NCI-H774 (cell line): ENCODE results near the gene UNC13D.

Experiments
- DNase-seq: peaks from one replicate; lab custom pipeline; 2025; lab: John Stamatoyannopoulos, UW

The UNC13D gene

DNA sequence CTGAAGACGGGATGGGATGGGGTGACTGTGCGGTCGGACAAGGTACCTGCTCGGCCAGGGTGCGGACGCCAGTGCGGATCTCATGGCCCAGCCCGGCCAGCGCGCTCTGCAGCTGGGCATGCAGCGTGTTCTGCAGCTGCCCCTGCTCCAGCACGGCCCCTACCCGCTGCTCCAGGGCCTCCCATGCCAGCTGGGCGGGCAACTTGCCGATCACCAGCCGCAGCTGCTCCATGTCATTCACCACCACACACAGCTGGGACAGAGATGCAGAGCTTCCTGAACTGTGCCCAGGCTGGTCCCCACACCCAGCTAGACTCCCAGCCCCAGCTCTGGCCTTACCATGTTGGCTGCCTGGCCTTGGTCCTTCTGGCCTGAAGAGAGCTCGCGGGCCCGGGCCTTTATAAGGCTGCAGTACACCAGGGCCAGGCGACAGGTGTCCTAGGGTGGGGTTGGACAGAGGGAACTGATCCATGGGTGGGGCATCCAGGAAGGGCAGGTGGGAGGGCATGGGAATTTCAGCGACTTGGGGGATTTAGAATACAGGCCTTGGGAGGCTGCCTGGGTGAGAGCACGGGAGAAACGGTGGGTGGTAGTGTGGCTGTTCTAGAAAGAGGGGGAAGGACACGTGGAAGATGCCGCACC, 9.8 kb downstream of the UNC13D start:
- DNase-seq: no peak

DNA sequence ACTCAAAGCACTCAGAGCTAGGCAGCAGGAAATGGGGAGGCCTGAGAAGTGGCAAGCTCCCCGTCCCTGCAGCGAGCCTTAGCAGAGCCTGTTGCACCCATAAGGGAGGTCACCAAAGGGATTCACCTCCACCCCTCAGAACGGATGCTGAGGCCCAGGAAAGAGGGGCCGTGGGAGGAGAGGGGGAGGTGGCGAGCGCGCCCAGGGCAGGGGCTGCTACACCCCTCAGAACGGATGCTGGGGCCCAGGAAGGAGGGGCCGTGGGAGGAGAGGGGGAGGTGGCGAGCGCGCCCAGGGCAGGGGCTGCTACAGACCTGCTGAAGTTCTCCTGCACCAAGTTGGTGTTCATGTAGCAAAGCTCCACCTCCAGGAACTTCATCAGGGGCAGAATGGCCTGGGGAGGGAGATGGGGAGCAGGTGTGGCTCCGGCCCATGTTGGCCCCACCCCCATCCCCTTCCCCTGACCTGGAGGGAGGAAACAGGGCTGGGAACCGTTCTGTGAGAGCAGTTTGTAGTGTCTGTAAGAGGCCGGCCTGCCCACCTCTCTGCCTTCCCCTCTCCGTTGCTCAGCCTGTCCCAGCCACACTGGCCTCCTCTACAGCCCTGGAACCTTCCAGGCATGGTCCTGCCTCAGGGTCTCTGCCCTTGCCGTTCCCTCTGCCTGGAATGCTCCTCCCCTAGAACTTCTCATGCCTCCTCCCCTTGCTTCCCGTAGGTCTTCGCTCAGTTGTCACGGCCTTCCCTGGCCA, 11.4 kb downstream of the UNC13D start:
- no peak for DNase-seq

DNA sequence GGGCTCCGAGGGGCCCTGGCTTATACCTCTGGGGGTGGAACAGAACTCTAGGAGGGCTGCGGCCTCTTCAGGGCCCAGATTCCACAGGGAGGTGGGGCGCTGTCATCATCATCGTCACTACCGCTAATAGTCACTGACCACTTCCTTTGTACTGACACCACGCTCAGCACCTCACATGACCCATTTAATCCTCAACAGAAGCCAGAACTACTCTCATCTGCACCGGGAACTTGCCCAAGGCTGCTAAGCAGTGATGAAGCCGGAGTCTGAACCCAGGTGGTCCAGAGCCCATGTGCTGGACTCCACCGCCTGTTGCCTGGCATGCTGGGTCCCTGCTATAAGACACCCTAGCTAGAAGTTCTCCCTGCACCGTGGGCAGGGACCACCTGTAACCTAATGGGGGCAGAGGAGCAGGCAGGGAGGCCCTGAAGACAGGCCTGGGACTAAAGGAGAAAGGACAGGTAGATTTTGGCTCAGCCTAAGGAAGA, 12.0 kb downstream of the UNC13D start:
- no peak for DNase-seq

DNA sequence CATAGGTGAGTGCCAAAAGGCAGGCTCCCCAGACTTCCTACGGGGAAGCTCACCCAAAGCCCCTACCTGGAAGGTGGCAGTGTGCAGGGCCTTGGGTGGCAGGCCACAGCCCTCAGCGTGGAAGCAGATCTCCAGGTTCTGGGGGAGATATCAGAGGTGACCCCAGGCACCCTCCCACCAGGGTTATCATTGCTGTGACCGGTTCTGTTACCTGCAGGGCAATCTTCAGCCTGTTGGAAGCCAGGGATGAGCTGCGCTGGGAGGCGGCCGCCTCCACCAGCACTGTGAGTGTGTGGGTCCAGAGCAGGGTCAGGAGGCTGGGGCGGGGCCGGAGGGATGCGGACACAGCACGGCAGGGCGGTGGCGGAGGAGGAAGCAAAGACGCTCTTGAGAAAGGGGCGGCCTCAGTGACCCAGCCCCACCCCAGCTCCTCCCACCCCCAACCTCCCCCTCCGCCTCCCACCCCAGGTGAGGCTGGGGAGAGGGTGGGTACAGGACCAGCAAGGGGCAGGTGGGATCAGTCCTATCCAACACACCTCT, 13.1 kb downstream of the UNC13D start:
- DNase-seq: no peak

DNA sequence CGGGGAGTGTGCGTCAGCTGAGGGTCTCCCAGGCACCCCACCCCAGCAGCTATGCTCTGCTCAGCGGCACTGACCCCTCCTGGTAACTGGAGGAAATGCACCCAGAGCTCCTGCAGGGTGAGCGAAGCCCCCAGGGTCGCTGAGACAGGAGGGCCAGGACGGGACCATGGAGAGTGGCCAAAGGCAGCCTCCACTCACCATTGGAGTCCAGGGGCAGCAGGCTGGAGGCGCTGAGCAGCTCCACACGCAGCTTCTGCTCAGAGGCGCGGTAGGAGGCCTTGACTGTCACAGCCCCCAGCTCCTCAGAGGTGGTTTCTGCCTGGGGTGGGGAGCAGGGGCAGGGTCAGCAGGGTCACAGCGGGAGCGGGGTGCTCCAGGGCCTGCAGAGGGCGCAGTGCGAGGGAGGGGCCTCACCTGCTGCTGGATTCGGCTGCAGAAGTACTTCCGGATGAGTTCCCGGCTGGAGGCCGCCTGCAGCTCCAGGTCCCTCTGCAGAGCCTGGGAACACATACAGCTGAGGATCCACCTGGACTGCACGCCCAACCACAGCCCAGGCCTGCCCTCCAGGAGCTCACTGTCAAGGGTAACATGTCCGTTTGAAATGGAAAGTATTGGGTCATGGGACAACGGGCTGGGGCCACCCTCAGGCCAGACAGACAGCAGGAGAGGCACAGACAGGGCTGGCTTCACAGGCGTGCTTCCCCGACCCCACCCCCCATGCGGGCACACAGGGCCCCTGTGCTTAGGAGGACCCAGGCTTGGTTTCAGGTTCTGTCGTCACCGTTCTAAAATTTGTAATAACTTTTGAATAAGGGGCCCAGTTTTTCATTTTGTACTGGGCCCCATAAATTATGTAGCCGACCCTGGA, 13.8 kb downstream of the UNC13D start:
- DNase-seq: no peak

DNA sequence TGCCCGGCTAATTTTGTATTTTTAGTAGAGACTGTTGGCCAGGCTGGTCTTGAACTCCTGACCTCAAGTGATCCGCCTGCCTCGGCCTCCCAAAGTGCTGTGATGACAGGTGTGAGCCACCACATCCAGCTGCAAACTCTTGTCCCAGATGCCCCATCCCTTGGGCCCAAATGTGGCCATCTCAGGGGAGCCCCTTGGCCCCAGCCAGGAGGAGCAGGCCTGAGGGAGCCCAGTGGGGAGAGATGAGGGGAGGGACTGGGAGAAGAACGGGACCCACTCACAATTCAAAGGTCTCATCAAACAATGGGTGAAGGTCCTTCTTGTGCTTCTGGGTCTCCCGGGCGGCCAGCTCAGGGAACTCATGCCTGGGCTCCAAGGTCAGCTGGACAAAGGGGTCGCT, 14.5 kb downstream of the UNC13D start:
- DNase-seq: no peak

DNA sequence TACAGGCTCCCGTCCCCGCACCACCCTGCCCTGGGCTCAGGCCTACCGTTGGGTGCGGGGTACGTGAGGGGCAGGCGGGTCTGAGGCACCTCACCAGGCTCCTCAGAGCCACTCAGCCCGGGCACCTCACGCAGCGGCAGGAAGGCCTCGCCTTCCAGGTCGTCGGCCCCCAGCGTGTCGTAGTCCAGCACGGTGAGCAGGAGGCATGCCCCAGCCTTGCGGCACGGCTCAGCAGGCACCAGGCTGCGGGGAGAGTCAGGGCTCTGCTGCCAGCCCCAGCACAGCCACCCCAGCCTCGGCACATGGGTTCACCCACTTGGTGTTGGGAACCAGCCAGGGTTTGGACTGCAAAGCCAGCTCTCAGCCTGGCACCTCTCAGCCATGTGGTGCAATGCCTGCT, 15.5 kb downstream of the UNC13D start:
- DNase-seq: no peak

DNA sequence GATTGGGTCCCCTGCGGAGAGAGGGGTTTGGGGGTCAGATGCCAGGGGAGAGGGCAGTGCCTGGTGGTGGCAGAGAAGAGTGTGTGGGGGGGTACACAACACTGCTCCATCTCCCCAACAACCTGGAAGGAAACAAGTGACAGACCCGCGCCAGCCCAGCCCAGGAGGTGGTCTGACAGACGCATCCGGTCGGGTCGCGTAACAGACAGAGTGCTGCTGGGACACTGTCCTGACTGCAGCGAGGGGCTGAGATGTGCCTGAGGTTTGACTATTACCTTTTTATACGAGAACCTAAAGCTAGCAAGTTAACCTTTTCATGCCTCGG, 16.2 kb downstream of the UNC13D start:
- no peak for DNase-seq

DNA sequence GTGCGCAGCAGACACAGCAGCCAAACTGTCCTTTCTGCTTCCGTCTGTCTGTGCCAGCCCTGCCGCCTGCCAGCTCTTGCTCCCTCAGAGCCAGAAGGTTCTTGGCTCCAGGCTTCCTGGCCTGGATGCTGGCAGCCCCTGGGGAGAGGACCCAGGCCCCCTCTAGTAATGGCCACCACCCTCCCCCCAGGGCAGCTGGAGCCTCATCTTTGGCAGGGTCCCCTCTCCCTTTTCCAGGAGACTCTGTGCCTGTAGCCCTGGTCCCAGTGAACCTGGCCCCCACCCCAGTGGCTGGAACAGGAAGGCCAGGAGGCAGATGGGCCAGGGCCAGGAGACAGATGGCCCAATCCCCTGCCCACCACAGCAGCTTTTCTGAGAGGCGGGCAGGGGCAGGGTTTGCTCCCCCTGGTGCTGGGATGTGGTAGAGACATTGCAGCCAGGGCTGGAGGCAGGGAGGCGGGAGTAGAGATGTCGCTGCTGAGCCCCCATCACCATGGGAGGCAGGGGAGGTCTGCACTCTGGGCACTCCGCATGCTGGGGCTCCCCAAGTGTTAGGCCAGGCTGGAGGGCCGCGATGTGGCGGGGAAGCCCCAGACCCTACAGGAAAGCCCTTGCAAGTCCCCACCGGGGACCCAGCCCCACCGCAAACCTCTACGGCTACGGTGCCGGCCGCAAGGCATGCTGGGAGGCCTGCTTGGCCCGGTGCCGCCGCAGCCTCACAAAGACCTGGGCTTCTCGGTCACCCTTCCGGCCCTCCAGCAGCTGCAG, 16.7 kb downstream of the UNC13D start:
- peak; percentile 45 for DNase-seq

DNA sequence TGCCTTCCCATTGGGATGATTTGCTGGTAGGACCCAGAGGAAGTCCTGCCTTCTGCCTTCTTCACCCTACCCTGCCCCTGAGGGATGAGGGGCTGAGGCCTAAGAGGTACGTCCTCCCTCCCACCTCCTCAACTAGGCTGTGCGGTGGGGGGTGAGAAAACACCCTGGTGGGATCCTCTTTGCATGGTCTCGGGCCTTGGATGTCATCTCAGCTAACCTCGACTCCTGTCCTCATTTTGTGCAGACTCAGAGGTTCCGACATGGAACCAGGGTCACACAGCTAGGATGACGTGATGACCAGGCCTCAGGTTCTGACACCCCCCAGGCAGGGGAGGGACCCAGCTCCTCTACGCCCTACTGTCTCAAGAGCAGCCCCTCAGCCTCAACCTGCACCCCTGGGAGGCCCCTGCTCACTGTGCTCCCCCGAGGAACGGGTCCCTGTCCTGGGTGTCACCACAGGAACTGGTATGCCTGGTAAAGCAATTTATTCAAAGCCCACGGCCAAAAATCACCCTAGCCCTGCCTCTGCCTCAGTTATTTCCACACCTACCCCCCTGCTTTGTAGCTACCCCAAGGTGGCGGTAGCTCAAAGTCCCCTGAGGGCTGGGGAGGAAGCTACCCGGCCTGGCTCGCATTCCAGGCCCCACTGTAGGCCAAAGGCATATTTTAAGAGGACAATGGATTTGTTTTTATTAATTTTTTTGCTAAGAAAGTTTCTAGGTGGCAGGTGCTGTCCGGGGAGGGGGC, 17.5 kb downstream of the UNC13D start:
- no peak for DNase-seq

DNA sequence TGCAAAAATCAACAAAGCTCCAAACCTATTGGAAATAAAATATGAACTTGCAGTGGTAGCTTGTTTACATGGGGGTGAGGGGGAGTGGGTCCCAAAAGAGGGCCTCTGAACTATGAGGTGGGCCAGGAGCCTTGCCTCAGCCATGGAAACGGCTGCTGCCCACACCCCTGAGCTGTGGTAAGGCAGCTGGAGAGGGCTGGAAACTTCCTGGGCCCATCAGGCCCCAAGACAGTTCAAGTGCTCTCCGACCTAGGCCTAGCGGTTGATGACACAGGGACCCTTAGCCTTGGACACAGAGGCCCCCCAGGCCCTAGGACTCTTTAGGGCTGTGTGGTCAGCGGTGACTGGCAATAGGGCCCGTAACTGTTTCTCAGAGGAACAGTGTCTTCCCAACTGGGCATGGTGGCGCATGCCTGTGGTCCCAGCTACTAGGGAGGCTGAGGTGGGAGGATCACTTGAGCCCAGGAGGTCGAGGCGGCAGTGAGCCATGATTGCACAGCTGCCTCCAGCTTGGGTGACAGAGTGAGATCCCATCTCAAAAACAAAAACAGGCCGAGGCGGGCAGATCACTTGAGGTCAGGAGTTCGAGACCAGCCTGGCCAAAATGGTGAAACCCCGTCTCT, 18.3 kb downstream of the UNC13D start:
- no peak for DNase-seq

DNA sequence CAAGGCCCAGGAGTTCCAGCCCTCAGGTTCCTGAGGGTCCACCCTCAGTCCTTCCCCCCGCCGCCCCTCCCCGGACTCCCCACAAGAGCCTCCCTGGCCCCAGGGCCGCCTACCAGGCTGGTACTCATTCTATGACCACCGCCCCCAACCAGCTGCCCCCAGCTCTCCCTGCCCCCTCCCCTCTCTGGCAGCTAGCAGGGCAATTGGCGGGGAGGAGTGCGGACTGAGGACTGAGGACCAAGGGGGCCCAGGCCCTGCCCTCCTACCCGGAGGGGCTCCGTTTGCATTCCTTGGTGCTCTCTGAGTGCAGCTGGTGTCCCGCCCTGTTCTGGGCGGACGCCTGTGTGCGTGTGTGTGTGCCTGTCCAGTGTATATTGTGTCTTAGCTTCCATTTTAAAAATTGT, 19.1 kb downstream of the UNC13D start:
- no peak for DNase-seq

DNA sequence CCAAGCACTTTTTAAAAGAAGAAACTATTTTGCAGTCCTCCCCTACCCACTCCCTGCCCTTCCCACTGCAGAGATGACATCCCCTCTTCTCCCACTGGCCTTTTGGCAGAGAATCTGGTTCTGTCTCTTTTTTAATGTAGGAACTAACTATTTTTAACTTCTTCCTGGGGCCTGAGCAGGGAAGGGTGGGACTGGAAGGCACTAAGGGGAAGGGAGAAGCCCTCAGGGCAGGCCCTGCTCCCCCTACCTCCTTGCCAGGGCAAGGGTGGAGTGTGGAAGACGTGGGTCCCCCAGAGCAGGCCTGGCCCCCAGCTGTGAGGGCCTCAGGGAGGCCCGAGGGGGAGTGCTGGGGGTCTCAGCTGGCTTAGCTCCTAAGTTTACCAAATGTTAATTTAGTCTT, 19.5 kb downstream of the UNC13D start:
- DNase-seq: no peak

DNA sequence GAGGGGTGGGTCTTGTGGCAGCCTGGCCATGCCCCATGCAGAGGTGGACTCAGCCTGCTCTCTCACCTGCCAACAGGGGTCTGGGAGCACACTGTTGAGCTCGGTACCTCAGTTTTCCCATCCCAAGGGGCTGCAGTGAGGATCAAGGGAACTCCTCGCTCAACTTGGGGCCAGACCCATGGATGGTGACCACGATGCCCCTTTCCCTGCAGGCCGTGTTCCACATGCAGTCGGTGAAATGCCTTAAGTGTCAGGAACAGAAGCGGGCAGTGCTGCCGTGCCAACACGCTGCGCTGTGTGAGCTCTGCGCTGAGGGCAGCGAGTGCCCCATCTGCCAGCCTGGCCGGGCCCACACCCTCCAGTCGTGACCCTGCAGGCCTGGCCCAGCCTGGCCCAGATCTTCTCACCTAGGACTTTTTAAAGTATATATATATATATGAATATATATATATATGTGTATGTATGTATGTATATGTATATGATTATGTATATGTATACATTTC, 20.1 kb downstream of the UNC13D start:
- DNase-seq: no peak

DNA sequence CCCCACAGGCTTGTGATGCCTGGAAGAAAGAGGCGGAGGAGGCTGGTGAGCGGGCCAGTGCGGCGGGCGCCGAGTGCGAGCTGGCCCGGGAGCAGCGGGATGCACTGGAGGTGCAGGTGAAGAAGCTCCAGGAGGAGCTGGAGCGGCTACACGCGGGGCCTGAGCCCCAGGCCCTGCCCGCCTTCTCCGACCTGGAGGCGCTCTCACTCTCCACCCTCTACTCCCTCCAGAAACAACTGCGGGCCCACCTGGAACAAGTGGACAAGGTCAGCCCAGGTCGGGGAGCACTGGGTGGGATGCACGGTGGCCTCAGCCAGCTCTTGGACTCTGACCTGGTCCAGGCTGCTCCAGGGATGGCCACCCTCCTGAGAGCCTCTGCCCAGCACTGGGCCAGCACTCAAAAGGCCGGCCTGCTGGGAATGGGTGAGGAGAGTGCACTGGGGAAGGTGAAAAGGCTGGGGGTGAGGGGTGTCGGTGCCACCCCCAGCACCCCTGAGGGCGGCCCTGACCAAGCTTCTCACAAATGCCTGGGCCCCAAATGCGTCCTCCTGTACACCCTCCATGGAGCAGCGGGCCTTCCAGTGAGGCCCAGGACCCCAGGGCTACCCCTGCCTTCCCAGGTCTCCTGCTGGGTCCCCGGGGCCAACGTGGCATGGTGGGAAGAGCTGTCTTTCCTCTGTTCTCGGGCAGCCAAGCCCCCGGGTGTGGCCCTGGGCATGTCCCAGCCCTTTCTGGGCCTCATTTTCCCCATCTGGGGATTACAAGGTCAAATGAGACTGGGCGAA, 20.8 kb downstream of the UNC13D start:
- DNase-seq: no peak

DNA sequence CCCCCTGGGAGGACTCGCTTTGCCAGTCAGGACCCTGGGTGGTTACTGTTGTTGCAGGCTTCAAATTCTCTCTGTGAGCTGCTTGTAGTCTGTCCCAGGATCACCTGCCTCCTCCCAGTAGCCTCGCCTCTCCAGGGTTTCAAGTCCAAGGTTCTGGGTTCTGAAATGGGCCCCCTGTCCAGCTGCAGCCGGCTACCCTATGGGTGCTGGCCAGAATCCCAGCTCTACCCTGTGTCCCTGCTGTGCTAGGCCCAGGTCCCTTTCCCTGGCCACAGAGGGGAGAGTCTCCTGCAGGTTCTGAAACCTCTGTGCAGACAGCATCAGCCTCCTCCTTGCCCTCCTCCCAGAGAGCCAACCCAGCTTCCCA, 21.4 kb downstream of the UNC13D start:
- DNase-seq: no peak

DNA sequence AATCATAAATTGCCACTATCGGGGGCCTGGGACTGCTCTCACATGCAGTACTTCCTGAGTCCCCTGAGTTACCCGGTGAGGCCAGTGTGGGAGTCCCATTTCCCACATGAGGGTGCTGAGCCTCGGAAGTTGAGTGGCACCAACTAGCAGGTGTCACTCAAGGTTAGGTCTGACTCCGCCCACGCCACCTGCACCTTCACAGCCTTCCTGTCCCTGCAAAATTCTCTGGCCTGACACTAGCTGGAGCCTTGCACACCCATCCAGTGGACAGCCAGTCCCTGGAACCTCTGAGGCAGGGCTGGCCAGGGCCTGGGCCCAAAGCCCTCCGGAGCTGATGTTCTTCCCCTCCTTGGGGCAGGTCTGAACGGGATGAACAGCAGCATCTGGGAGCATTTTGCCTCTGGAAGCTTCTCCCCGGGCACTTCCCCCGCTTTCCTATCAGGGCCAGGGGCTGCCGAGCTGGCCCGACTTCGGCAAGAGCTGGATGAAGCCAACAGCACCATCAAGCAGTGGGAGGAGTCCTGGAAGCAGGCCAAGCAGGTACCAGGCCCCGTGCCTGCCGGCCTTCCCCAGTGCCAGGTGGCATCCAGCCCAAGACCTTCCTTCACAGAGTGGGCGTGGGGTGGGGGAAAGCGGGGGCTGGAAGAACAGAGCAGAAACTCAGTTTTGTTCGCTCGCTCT, 21.9 kb downstream of the UNC13D start:
- DNase-seq: peak; percentile 28

DNA sequence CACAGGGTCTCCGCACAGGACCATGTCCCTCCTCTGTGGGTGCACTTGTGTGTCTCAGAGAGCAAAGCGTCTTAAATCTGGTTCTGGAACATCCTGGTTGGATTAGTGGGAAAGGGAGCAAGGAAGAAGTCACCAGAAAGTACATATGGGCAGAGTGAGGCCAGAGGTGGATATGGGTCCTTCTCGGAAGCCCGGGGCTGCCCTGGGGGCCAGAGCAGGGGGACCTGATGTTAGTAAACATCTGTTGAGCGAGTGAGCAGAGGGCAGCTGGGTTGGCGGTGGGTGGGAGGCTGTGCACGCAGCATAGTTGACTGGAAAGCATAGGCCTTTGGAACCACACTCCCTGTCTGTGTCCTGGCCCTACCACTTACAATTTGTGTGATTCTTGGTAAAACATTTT, 22.7 kb downstream of the UNC13D start:
- no peak for DNase-seq
